Astrocyte (in vitro differentiated cells and primary cell): ENCODE data around the gene MFNG. TPM values are rescaled to one million over a fixed set of nuclear protein-coding genes. Genes with fewer than 3 reads are reported as not detected.

Experiments used
- DNase-seq: peaks from one replicate; pipeline ENCODE4 v3.0.0-alpha.2; 2010; ENCODE audit warnings: low read depth
- FAIRE-seq: peaks from 2 replicates; lab custom pipeline; 2011; peaks lifted over from hg19 to GRCh38; lab: Jason Lieb, UNC
- H2AFZ ChIP-seq: 2 replicates; pipeline ENCODE4 v1.6.0; 2012; ENCODE audit warnings: low read depth, low read length, inconsistent platforms
- H3K27ac ChIP-seq: 2 replicates; pipeline ENCODE4 v1.5.1; 2011; ENCODE audit warnings: low read depth, low read length, inconsistent platforms
- H3K27me3 ChIP-seq: 2 replicates; pipeline ENCODE4 v1.6.0; 2011; ENCODE audit warnings: low read length, inconsistent platforms; ENCODE audit not compliant: insufficient read depth
- H3K36me3 ChIP-seq: 2 replicates; pipeline ENCODE4 v1.5.1; 2011; ENCODE audit warnings: low read length, inconsistent platforms; ENCODE audit not compliant: insufficient read depth
- H3K4me1 ChIP-seq: 2 replicates; pipeline ENCODE4 v1.5.1; 2011; ENCODE audit warnings: low read length, inconsistent platforms; ENCODE audit not compliant: insufficient read depth
- H3K4me2 ChIP-seq: 2 replicates; pipeline ENCODE4 v1.6.0; 2012; ENCODE audit warnings: low read length, inconsistent platforms
- H3K4me3 ChIP-seq: 2 replicates; pipeline ENCODE4 v1.5.1; 2011; ENCODE audit warnings: low read depth, mild to moderate bottlenecking, low read length, inconsistent platforms; ENCODE audit not compliant: insufficient read depth
- H3K79me2 ChIP-seq: 2 replicates; pipeline ENCODE4 v1.6.0; 2012; ENCODE audit warnings: mild to moderate bottlenecking, low read length, inconsistent platforms; ENCODE audit not compliant: insufficient read depth
- H3K9ac ChIP-seq: 2 replicates; pipeline ENCODE4 v1.6.0; 2012; ENCODE audit warnings: mild to moderate bottlenecking, low read length, inconsistent platforms
- H3K9me3 ChIP-seq: 2 replicates; pipeline ENCODE4 v1.5.1; 2012; ENCODE audit warnings: low read depth, mild to moderate bottlenecking, low read length, inconsistent platforms; ENCODE audit not compliant: insufficient read depth
- H4K20me1 ChIP-seq: 2 replicates; pipeline ENCODE4 v1.6.0; 2012; ENCODE audit warnings: low read length, inconsistent platforms; ENCODE audit not compliant: insufficient read depth
- H3K27ac Mint-ChIP-seq: one replicate; pipeline ENCODE4 v1.8.0; 2021; ENCODE audit warnings: mild to moderate bottlenecking, mixed read lengths; ENCODE audit not compliant: unreplicated experiment
- H3K27me3 Mint-ChIP-seq: one replicate; pipeline ENCODE4 v1.8.0; 2021; ENCODE audit warnings: low read depth, mixed read lengths; ENCODE audit not compliant: unreplicated experiment
- H3K36me3 Mint-ChIP-seq: one replicate; pipeline ENCODE4 v1.8.0; 2021; ENCODE audit warnings: low read depth, mixed read lengths; ENCODE audit not compliant: unreplicated experiment
- H3K4me1 Mint-ChIP-seq: one replicate; pipeline ENCODE4 v1.8.0; 2021; ENCODE audit warnings: low read depth, mixed read lengths; ENCODE audit not compliant: unreplicated experiment
- H3K4me3 Mint-ChIP-seq: one replicate; pipeline ENCODE4 v1.8.0; 2021; ENCODE audit warnings: mild to moderate bottlenecking, moderate library complexity, mixed read lengths; ENCODE audit not compliant: unreplicated experiment
- H3K9me3 Mint-ChIP-seq: one replicate; pipeline ENCODE4 v1.8.0; 2021; ENCODE audit warnings: mild to moderate bottlenecking, mixed read lengths; ENCODE audit not compliant: unreplicated experiment
- CTCF ChIP-seq: IDR thresholded peaks from 2 replicates; pipeline ENCODE4 v1.5.1; 2011; ENCODE audit warnings: low read depth, mild to moderate bottlenecking, inconsistent platforms, low read length, moderate library complexity; ENCODE audit not compliant: insufficient read depth
- EZH2 ChIP-seq: IDR thresholded peaks from 2 replicates; pipeline ENCODE4 v1.6.1; 2012; ENCODE audit warnings: mild to moderate bottlenecking, low read length, inconsistent platforms; ENCODE audit not compliant: insufficient read depth
- total RNA-seq: library from RNA; stranded (reverse); gene quantifications from 2 replicates; pipeline ENCODE4 v1.2.1, GENCODE V29; 2021

MFNG gene
- total RNA-seq, 1 donor from 2014 or later, result 1.4 TPM

DNA sequence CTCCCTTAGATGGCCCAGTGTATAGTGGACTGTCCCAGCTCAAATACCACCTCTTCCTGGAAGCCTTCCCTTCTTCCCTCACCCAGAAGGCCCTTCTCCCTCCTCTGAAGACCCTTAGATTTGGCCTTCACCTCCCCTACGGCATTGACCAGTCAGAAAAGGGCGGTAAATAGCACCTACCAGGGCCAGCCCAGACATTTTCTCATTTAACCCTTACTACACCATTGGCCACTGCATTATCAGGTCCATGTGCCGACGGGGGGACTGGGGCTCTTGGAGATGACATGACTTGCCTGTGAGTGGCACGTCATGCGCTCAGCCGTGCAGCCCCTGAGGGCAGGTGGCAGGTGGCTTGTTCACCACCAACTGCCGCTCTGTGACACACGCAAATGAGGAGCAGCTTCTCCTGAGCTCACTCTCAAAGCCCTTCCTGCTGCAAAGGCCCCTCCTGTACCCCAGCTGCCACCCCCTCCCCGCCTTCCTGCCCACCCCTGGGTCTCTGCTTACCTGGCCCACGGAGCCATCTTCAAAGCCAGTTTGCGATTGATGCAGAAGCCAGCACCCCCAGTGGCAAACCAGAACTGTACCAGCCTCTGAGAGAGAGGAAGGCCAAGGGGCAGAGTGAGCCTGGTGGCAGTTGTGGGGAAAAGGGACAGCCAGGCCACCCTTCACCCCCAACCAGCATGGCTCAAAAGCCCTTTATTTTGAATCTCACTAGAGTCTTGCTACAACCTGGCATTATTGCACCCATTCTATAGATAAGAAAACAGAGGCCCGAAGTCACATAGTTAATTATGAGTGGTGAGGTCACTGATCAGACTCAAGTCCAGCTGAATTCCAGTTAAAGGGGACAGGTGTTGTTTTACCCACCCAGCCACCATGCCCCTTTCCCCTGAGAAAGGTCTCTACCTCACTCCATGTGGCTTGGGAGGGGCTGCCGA is 9.5 kb downstream of the MFNG start:
- Histone ChIP-seq H3K36me3 (no peaks in the 10 kb centered on the region), H3K4me1 (no peaks in the 10 kb centered on the region), H3K9me3 (no peaks in the 10 kb centered on the region), H3K4me2 (no peak overlapping the region), H4K20me1 (no peaks in the 10 kb centered on the region), H2AFZ (no peak overlapping the region), H3K4me3 (no peak overlapping the region), H3K79me2 (no peaks in the 10 kb centered on the region), H3K27me3 (peaks cover 6% of the 10 kb centered on the region), H3K27ac (no peak overlapping the region), H3K9ac (no peak overlapping the region)
- Mint-ChIP-seq H3K9me3 (no peaks in the 10 kb centered on the region), H3K27me3 (peaks cover 40% of the 10 kb centered on the region), H3K27ac (no peak overlapping the region), H3K4me1 (no peaks in the 10 kb centered on the region), H3K36me3 (peaks cover 2% of the 10 kb centered on the region), H3K4me3 (no peak overlapping the region)
- TF ChIP-seq CTCF (no peak), EZH2 (no peak)
- FAIRE-seq (no peak), DNase-seq (no peak)

DNA sequence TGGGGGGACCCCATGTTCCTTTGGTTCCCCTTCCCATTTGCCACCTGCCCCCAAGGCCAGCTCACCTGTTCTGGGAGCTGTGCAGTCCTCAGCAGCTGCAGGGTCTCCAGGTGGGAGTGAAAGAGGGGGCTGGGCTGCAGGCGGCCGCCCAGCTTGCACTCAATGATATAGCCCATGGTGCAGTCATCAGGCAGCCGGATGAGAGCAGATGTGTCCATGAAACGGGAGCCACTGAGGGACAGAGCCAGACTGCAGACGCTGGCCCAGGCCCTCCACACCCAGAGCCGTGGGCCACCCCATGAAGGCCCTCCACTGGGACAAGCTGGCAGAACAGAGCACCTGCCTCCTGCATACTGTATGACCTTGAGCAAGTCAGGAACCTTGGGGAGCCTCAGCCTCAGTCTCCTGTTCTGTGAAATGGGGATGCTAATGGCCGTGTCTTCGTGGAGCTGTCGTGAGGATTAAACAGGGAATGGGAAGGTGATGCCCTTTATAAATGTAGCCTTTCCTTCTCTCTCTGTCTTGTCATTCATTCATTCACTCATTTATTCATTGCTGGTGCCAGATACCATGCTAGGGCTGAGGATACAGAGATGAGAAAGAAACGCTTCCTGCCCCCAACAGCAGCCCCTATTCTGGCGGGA is 11.6 kb downstream of the MFNG start:
- no peaks in the 10 kb centered on the region for H3K79me2 ChIP-seq
- no peak overlapping the region for H2AFZ ChIP-seq
- FAIRE-seq (no peak), DNase-seq (no peak)
- H4K20me1 ChIP-seq, result no peaks in the 10 kb centered on the region
- TF ChIP-seq CTCF (no peak), EZH2 (no peak)
- Mint-ChIP-seq H3K27ac (peak overlapping the region; percentile 26), H3K9me3 (no peaks in the 10 kb centered on the region), H3K36me3 (peaks cover 10% of the 10 kb centered on the region), H3K4me3 (no peak overlapping the region), H3K27me3 (peaks cover 48% of the 10 kb centered on the region), H3K4me1 (peaks cover 7% of the 10 kb centered on the region)
- H3K4me3 ChIP-seq, result no peak overlapping the region
- H3K9me3 ChIP-seq, result no peaks in the 10 kb centered on the region
- H3K9ac ChIP-seq, result no peak overlapping the region
- no peak overlapping the region for H3K4me2 ChIP-seq
- H3K36me3 ChIP-seq, result no peaks in the 10 kb centered on the region
- peaks cover 6% of the 10 kb centered on the region for H3K27me3 ChIP-seq
- H3K4me1 ChIP-seq, result no peaks in the 10 kb centered on the region
- H3K27ac ChIP-seq, result no peak overlapping the region
